HG03095 (cell line): ENCODE data around the gene RNF157.

Experiments
- ATAC-seq: cut with Tn5 transposase; IDR thresholded peaks from one replicate; pipeline ENCODE4 v1.9.1; 2021; ENCODE audit warnings: moderate library complexity; ENCODE audit not compliant: unreplicated experiment

The RNF157 gene

DNA sequence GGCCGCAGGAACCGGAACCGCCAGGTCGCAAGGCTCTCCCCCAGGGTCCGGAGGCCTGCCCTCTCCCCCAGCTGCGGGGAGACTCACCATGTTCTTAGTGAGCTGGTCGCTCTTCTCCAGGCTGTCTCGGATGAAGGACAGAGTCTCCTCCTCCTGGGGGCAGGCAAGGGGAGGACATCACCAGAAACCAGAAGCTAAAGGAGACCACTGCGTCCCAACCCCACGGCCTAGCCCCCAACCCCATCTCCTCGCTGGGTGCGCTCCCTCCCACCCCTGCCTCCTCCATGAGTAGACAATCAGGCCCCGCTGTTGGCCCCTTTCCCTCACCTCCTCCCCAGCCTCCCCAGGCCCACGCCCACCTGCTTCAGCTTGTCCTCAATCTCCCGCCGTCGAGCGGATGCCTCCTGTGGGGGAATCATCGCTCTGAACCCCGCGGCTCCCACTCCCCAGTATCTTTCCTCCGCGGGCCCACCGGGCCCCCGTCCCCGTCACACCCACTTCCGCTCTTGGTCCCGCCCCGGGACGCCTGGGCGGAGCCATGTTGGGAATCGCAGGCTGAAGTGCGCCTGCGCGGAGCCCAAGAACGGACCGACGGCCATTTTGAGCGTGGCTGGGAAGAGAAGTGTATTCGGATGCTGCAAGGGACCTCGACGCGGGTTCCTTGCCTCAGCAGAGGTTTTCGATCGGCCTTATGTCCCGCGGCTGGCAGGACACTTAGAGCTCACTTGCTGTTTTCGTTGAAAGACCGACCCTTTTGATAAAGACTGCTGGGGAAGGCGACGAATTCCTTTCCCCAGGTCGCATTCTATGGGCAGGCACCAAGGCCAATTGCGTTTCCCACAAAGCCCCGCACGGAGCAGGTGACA is 136.8 kb downstream of the RNF157 start, which contains the start of gene EXOC7:
Gene EXOC7, minus strand, starts transcription at position 514 of the 866 bp plus-strand sequence. Its CDS starts 95 bp downstream, at position 419.
- ATAC-seq = peak; percentile 73

DNA sequence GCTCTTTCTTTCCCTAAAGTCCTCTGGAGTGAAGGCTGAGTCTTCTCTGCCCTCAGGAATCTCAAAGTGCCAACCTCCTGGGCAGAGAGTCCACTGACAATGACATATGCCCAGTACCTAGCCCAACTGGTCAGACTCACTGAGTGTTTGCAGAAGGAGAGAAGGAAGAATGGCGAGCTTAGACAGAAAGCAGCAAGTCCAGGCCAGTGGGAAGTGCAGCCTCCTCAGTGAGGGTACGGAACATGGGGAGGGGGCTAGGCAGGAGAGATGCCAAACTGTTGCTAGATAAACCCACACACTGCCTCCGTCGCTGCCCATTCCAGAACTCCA is 137.4 kb downstream of the RNF157 start:
- ATAC-seq = no peak

DNA sequence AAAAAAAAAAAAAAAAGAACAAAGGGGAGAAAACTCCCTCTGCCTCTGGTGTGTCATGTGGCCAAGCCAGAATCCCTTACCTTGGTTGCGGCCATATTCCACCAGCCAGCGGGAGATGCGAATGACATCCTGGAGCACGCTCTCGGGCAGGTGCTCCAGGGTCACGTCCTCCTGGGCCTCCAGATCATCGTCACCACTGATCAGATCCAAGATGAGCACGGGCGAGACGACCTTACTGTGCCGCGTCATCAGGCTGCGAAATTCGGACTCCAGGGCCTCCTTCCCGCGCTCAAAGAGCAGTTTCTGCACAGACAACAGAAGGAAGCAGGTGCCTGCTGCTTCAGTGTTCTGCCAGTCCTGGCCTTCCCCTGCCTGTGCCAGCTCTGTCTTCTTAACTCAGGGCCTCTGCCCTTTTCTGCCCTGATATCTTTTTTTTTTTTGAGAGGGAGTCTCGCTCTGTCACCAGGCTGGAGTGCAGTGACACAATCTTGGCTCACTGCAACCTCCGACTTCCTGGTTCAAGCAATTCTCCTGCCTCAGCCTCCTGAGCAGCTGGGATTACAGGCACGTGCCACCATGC is 142.5 kb downstream of the RNF157 start:
- ATAC-seq = no peak

DNA sequence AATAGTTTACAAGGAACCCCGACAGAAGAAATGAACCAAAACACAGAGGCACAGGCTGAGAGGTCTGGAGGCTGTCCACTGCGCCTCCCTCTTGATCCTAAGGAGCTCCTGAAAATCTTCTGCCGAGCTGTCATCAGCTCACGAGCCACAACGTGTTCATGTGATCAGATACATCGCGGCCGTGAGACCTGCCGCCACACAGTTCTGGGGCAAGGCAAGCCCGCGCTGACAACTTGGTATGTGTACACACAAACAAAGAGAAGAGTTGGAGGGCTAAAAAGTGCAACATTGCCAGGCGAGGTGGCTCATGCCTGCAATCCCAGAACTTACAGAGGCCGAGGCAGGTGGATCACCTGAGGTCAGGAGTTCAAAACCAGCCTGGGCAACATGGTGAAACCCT is 144.3 kb downstream of the RNF157 start:
- no peak for ATAC-seq

DNA sequence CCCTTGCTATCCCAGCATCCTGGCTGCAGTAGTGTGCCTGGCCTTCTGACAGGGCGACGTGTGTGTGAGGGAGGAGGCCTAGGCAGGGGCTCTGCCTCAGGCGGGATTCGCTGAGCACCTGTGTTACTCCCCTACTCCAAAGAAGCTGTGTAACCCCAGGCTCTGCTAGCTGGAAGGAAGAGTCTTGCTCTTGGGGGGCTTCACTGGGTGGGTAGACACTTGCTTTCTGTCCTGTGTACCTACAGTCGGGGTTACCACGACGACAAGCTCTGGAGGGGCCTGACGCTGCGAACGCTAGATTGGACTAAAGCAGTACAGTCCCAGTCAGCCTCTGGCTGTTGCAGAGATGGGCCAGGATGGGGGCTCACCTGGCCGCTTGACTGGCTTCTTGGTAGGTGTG is 146.2 kb downstream of the RNF157 start:
- ATAC-seq = no peak

DNA sequence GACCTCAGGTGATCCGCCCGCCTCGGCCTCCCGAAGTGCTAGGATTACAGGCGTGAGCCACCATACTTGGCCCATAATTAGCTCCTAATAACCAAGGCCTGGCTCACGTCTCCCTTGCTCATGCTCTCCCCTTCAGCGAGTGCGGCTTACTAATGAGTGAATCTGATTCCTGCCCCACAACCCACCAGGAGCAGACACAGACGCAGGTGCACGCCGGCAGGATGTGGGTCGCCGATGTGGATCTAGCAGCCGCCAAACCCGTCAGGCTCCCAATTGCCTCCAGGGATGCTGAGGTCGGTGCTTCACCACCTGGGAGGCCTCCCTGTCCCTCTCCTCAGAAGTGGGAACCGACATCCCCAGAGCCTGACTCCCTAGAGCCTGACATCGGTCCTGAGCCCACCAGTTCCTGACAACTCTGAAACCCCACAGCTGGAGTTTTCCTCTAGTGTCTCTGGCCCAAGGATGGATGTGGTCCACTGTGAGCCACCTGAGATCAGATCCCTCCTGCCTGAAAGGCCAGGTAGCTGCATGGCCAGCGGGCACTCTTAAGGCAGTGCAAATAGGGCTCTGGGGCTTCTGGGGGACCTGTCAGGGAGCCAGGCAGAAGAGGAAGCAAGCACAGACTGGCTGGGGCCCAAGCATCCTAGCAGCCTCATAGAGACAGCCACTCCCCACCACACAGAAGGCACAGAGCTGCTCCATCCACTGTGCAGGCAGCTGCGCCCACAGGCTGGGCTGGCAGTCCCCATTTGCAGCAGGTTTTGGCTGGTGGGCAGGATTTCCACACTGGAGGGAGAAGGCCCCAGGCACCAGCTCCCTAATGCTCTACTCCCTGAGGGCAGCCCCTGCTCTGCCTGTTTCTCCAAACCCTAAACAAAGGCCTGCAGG is 147.5 kb downstream of the RNF157 start:
- ATAC-seq = no peak
